ENCODE measurements around the gene BFSP1.

BFSP1 gene

GRCh38 chr20:17556837-17557674 lies 25.9 kb upstream of the BFSP1 start:
- DNase-seq: no peak

DNA sequence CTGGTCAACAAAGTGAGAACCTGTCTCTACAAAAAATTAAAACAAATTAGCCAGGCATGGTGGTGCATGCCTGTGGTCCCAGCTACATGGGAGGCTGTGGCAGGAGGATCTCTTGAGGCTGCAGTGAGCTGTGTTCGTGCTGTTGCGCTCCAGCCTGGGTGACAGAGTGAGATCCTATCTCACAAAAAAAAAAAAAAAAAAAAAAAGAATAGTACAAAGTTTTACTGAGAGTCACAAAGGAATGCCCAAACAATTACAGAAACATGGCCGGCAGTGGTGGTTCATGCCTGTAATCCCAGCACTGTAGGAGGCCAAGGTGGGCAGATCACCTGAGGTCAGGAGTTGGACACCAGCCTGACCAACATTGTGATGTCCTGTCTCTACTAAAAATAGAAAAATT lies 23.9 kb upstream of the BFSP1 start:
- no peak for DNase-seq

- no peak for DNase-seq
Measured at GRCh38 chr20:17549131-17549530, 18.0 kb upstream of the BFSP1 start.

DNA sequence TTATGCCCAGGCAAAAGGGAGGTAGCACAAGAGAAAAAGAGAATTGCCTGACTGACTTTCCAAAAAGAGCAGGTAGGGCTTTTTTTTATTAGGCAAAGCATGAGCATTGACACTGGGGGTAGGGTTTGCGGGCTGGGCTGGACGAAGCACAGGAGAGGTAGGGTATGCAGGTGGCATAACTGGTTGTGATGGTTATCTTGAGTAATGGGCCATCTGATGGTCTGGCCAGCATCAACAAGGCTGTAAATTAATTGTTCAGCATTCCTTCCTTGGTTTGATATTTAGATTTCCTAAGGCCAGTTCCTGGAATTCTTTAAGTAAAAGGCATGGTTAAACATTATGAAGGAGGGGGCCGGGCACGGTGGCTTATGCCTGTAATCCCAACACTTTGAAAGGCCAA lies 13.9 kb upstream of the BFSP1 start:
- no peak for DNase-seq

DNA sequence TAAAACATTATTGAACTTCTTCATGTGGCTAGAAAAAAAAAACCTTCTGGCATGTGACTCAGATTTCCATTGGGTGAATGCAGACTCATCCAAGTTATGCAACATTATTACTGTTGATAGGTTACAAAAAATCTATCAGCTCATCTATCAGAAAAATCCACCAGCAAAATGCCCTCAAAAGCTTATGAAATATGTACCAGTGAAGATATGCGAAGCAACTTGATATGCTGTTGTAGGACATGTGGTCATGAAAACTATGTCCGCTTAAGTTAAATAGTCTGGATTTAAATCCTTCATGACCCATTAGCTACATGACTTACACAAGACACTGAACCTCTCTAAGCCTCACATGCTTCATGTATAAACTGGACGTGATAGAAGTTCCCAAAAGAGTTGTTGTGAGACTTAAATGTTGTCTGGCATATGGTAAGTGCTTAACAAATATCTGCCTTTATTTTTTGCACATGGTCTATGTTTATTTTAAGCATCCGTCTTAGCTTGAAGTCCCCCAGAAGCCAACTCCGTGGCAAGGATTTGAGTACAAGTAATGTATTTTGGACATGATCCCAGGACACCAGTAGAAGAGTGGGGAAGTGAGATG lies 12.5 kb upstream of the BFSP1 start:
- no peak for DNase-seq

DNA sequence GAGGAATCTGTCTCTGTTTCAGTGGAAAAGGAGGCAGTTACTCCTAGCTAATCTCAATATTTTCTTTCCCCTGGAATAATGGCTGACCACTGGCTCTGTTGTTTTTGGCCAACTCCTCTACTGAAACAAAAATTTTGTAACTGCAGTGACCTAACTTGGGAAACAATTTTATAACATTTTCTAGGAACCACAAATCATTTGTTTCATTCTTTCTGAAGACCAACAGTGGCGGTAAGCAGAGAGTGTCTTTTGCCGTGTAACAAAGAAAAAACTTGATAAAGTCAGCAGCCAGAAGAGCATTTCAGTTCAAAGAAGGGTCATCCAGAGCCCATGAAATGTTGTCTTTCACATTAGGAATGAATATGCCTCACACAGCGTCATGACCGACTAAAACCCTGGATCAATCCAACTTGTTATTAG lies 11.8 kb upstream of the BFSP1 start:
- no peak for DNase-seq

DNA sequence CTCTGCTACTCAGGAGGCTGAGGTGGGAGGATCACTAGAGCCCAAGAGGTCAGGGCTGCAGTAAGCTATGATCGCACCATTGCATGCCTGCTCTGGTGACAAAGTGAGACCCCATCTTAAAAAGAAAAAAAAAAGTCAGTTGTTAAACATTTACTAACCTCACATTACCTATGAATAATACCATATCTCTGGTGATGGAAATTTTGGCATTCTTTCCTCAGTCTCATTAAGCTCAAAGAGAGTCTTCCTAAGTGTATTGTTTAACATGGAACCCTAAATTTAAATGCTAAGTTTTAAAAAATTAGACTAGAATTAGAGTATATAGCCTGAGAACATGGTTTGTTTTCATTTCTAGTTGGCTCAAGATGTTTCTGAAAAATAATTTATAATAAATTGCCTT lies 11.3 kb upstream of the BFSP1 start:
- no peak for DNase-seq

DNA sequence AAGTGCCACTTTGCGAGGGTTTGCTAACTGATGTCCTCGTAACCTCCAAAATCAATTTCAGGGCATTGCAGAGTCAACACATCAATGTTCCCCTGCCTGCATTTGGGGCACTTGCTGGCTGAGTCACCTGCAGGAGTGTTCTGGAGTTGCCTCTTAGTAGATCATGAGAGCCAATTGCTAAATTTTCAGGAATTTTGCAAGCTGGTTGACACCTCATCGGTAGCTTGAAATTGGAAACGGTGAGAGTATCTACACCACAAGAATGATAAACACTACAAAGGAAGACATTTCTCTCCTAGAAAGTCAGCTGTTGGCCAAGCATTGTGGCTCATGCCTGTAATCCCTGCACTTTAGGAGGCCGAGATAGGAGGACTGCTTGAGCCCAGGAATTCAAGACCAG lies 10.8 kb upstream of the BFSP1 start:
- no peak for DNase-seq

- DNase-seq: no peak
Measured at GRCh38 chr20:17541596-17541995, 10.4 kb upstream of the BFSP1 start.

DNA sequence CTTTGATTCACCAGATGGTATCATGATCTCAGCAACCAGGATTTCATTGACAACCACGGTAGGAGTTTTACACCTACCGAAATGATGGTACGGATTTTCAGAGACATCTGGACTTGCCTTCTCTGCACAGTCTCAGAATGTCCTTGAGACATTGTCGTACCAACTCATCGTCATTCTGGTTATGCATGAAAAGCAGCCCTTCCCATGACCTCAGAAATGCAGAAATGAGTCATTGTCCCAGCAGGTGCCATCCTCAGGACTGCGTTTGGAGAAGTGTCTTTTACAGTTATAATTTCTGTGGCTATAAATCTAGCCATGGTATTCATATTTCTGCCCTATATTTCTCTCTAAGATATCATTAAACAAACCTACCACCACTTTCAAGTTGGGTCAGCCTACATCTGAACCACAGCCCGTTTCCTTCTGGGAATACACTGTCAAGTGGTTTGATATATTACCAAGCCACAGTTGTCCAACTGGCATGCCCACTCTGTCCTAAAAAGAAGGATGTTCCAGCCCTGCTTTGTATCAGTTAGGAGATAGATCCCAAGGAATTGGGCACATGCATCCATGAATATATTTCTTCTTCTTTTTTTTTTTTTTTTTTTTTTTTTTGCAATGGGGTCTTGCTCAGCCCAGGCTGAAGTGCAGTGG lies 7.5 kb upstream of the BFSP1 start:
- peak; percentile 16 to 26 for DNase-seq

DNA sequence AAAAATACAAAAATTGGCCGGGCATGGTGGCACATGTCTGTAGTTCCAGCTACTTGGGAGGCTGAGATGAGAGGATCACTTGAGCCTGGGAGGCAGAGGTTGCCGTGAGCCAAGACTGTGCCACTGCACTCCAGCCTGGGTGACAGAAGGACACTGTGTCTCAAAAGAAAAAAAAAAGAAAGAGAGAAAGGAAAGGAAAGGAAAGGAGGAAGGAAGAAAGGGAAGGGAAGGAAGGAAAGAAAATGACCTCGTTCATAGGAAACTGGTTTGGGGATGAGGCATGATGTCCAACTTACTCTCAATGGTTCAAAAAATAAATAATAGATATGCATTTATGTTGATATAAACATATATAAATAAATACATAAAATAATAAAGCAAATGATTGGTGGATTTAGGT lies 6.8 kb upstream of the BFSP1 start:
- DNase-seq: no peak

DNA sequence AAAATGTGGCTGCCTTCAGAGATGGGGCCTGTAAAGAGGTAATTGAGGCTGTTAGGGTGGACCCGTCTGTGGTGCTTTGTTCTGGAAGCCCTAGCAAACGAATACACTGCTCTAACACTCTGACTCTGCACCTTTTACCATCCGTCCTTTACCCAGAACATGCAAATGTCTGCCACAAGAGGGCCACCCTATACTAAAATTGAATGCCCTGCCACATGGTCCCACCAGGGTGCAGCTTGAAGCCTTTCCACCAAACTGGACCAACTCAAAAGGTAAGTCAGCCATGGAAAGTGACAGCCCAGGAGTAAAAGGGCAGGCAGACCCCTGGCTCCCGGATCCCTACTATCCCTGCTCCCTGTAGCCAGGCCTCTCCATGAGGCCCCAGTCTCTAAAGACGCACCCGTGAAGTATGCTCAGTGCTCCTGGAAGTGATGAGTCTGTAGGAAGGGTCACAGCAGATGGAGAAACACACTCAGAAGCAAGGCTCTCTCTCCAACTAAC lies 5.8 kb upstream of the BFSP1 start:
- peak; percentile 63 to 74 for DNase-seq

DNA sequence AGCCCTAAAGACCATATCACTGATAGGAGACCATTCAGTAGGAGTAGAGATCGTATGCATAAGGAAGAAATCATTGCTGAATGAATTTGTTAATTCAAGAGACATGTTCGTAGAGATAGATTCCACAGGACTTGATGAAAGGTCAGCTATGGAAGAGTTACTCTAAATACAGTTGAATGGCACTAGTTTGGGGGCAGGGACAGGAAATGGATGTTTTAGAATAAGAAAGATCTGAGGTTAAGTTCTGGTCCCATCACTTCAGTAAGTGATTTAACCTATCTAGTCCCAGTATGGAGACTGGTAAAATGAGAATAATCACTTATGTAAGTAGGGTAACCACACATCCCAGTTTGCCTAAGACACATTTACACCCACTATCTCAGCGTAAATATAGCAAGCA lies 2.9 kb upstream of the BFSP1 start:
- DNase-seq: no peak

GRCh38 chr20:17533396-17533795 lies 2.2 kb upstream of the BFSP1 start:
- peak in 1 of 2 experiments; percentile 5 for DNase-seq

- no peak for DNase-seq
Measured at GRCh38 chr20:17531665-17532025, 466 bp upstream of the BFSP1 start.

GRCh38 chr20:17530153-17530552 lies 1.0 kb downstream of the BFSP1 start:
- no peak for DNase-seq

- no peak for DNase-seq
Measured at GRCh38 chr20:17529586-17529985, 1.6 kb downstream of the BFSP1 start.

- DNase-seq: peak in 1 of 2 experiments; percentile 23
Measured at GRCh38 chr20:17525650-17526049, 5.5 kb downstream of the BFSP1 start.

DNA sequence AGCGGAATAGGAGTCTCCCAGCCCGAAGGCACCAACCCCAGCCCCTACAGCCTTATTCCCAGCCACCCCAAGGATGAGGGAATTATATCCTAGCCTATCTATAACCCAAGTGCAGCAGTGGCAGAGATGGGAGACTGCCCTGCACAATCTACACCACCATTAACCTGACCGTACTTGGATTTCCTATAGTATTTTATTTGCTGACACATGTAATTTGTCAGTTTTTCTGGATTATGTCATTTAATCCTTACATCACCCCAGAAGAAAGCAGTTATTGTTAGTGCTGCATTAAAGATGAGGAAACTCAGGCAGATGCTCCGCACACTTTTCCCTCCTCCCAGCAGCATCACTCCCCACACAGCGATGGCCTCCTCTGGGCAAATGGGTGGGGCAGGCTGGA lies 6.0 kb downstream of the BFSP1 start:
- DNase-seq: no peak

DNA sequence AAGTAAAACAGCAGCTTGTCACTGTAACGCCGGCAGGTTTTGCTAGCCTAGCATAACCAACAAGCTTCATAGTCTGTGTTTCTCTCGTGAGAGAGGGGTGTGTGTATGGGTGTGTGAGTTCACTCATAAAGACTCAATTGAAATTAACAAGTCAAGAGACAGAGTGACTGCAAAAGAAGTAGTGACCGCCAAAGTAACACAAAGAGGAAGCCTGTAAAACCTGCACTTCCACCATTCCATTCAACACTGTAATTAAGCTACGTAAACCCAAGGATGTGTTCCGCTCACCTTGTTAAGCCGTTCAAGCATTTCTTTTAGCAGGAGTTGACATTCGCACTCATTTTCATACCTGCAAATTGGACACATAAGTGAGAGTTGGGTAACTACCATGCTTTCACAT lies 6.6 kb downstream of the BFSP1 start:
- no peak for DNase-seq

DNA sequence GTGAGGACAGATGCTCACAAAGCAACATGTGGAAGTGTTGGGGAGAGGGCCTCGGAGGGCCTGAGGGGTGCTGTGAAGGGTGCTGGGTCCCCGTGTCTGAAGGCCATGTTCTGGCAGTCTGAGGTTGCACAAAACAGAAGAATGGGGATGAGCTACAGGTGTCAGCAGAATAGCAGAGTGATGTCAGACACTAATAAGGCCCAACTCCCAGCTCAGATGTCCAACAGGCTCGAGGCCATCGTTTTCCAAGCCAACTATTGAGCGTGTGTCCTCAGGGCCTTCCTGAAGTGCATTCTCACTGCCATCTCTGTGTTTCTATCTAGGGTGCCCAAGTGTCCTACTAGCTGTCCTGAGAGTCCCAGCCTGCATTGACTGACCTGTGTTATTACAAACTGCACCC lies 7.9 kb downstream of the BFSP1 start:
- DNase-seq: no peak

DNA sequence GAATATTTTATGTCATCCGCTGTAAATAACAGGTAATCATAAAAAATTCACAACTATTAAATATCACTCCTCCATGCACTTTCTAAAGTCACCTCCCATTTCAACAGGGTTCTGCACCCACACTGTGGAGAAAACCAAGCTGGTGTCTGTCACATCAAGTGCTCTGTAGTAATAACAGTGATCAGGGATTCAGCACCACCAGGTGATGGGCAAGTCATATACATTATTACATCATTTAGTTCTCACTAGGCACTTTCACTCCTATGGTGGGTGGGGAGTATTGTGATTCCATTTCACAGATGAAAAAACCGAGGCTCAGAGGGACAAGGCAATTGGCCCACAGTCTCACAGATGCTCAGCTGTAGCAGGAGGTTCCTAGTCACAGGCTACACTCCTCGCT lies 8.7 kb downstream of the BFSP1 start:
- no peak for DNase-seq

DNA sequence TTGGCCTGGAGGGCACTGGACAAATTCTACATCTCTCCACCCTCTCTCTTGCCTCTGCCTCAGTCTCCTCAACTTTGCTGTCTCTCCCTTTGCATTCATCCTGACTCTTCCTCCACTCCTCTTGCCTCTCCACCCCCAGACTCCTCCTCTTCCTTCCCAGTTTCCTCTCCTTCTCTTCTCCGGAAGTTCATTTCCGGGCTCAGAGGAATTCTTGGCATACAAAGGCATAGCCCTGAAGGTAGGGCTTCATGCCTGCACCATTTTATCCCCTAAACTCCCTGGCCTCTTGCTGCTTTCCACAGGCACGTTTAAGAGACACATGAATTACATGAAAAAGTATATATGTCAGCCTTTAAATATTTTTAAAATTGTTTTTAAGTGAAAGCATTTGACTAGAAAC lies 10.6 kb downstream of the BFSP1 start:
- DNase-seq: no peak

All from activated CD4-positive, alpha-beta T cell treated with anti-CD3 and anti-CD28 coated beads, Interleukin-2, amount 50 U/mL, for 48 hours (primary cell).